Measurements from ENCODE around the gene LIN37.

DNA sequence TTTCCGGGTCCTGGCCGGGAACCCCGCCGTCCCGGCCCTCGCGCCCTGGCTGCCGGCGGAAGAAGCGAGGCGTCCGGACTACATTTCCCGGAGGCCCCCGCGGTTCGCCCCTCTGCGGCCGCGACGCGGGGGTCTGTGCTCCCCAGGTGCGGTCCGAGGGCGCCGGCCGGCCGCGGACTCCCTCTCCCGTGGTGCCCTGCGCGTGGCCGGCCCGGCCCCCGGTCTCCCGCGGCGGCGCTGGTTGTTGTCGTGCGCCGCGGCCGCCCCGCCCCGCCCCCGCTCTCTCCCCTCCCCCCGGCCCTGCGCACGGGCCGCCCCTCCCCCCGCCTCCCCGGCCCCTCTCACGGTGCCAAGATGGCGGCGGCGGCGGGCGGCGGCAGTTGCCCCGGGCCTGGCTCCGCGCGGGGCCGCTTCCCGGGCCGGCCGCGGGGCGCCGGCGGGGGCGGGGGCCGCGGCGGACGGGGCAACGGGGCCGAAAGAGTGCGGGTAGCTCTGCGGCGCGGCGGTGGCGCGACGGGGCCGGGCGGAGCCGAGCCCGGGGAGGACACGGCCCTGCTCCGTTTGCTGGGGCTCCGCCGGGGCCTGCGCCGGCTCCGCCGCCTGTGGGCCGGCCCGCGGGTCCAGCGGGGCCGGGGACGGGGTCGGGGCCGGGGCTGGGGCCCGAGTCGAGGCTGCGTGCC is 30.6 kb upstream of the LIN37 start, which contains the start of gene KMT2B:
- TF ChIP-seq POLR2AphosphoS5 (IDR thresholded peaks at IDR 0.05), result peak in 2 of 4 donors; percentile 37 to 42
- no peak for TF ChIP-seq POLR2A (IDR thresholded peaks at IDR 0.05)
- TF ChIP-seq, protein P1, sequence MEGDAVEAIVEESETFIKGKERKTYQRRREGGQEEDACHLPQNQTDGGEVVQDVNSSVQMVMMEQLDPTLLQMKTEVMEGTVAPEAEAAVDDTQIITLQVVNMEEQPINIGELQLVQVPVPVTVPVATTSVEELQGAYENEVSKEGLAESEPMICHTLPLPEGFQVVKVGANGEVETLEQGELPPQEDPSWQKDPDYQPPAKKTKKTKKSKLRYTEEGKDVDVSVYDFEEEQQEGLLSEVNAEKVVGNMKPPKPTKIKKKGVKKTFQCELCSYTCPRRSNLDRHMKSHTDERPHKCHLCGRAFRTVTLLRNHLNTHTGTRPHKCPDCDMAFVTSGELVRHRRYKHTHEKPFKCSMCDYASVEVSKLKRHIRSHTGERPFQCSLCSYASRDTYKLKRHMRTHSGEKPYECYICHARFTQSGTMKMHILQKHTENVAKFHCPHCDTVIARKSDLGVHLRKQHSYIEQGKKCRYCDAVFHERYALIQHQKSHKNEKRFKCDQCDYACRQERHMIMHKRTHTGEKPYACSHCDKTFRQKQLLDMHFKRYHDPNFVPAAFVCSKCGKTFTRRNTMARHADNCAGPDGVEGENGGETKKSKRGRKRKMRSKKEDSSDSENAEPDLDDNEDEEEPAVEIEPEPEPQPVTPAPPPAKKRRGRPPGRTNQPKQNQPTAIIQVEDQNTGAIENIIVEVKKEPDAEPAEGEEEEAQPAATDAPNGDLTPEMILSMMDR (IDR thresholded peaks at IDR 0.05), result no peak
